OCI-LY7 (cell line): ENCODE data around the gene SSBP4.

Experiments used
- CTCF ChIP-seq: fragments of 200-600 bp; sonication (generic); conservative IDR thresholded peaks from 2 replicates; pipeline ENCODE4 v1.5.1; 2014; ENCODE audit warnings: mild to moderate bottlenecking, antibody characterized with exemption, low read length, moderate library complexity, mixed read lengths
- EZH2phosphoT487 ChIP-seq: fragments of 200-600 bp; sonication (generic); IDR thresholded peaks from 2 replicates; pipeline ENCODE4 v1.6.1; 2018; ENCODE audit warnings: low read depth, borderline replicate concordance, mild to moderate bottlenecking, mixed run types, antibody characterized with exemption, low read length, moderate library complexity, mixed read lengths

GRCh38 chr19:18440415-18440877 is 21.2 kb downstream of the SSBP4 start:
- TF ChIP-seq CTCF, result peak; percentile 78
- no peak for TF ChIP-seq EZH2phosphoT487
